Measurements from ENCODE around the gene NLRP13.
"Not testable (repeated sequence)": the region's sequence is repeated elsewhere in the genome, so short reads cannot be mapped to it uniquely, and the experiment has no call there.

The NLRP13 gene

GRCh38 chr19:55931936-55932386 lies at the start of gene NLRP13:
NLRP13 (minus strand) TSS chr19:55932336; CDS start chr19:55932311, 25 bp downstream.
- DNase-seq (ENCODE audit: low read depth in 2 of 2) = no peak

GRCh38 chr19:55980415-55980814 lies 48.3 kb upstream of the NLRP13 start:
- DNase-seq (ENCODE audit: low read depth in 2 of 2) = no peak

- DNase-seq (ENCODE audit: low read depth in 2 of 2) = no peak
Measured at GRCh38 chr19:55973982-55974381, 41.8 kb upstream of the NLRP13 start.

GRCh38 chr19:55962186-55962585 lies 30.1 kb upstream of the NLRP13 start:
- DNase-seq (ENCODE audit: low read depth in 2 of 2) = no peak

- no peak for DNase-seq (ENCODE audit: low read depth in 2 of 2)
Measured at GRCh38 chr19:55959996-55960675, 28.0 kb upstream of the NLRP13 start.

GRCh38 chr19:55958356-55958755 lies 26.2 kb upstream of the NLRP13 start:
- DNase-seq (ENCODE audit: low read depth in 2 of 2) = no peak

GRCh38 chr19:55956431-55956830 lies 24.3 kb upstream of the NLRP13 start:
- no peak for DNase-seq (ENCODE audit: low read depth in 2 of 2)

GRCh38 chr19:55950566-55950965 lies 18.4 kb upstream of the NLRP13 start:
- DNase-seq (ENCODE audit: low read depth in 2 of 2) = not testable (repeated sequence)

- DNase-seq (ENCODE audit: low read depth in 2 of 2) = no peak
Measured at GRCh38 chr19:55947532-55947931, 15.4 kb upstream of the NLRP13 start, which contains the start of gene NLRP8. NLRP8 (plus strand) TSS chr19:55947832.

GRCh38 chr19:55940306-55940705 lies 8.2 kb upstream of the NLRP13 start:
- no peak for DNase-seq (ENCODE audit: low read depth in 2 of 2)

- no peak for DNase-seq (ENCODE audit: low read depth in 2 of 2)
Measured at GRCh38 chr19:55939206-55939605, 7.1 kb upstream of the NLRP13 start.

- DNase-seq (ENCODE audit: low read depth in 2 of 2) = no peak
Measured at GRCh38 chr19:55935206-55935605, 3.1 kb upstream of the NLRP13 start.

GRCh38 chr19:55930996-55931515 lies 1.1 kb downstream of the NLRP13 start:
- no peak for DNase-seq (ENCODE audit: low read depth in 2 of 2)

- not testable (repeated sequence) for DNase-seq (ENCODE audit: low read depth in 2 of 2)
Measured at GRCh38 chr19:55929258-55929657, 2.9 kb downstream of the NLRP13 start.

GRCh38 chr19:55927991-55928390 lies 4.1 kb downstream of the NLRP13 start:
- no peak for DNase-seq (ENCODE audit: low read depth in 2 of 2)

GRCh38 chr19:55923556-55923955 lies 8.6 kb downstream of the NLRP13 start:
- no peak for DNase-seq (ENCODE audit: low read depth in 2 of 2)

- DNase-seq (ENCODE audit: low read depth in 2 of 2) = no peak
Measured at GRCh38 chr19:55913643-55914268, 18.4 kb downstream of the NLRP13 start.

- DNase-seq (ENCODE audit: low read depth in 2 of 2) = no peak
Measured at GRCh38 chr19:55912916-55913315, 19.2 kb downstream of the NLRP13 start.

GRCh38 chr19:55909801-55910200 lies 22.3 kb downstream of the NLRP13 start:
- no peak for DNase-seq (ENCODE audit: low read depth in 2 of 2)

- no peak for DNase-seq (ENCODE audit: low read depth in 2 of 2)
Measured at GRCh38 chr19:55907746-55908145, 24.4 kb downstream of the NLRP13 start.

- DNase-seq (ENCODE audit: low read depth in 2 of 2) = no peak
Measured at GRCh38 chr19:55907286-55907685, 24.9 kb downstream of the NLRP13 start.

GRCh38 chr19:55902080-55902751 lies 29.9 kb downstream of the NLRP13 start:
- DNase-seq (ENCODE audit: low read depth in 2 of 2) = no peak
